Adrenal gland (tissue), 12 donors: ENCODE data around the gene TMEM245. TPM values are rescaled to one million over a fixed set of nuclear protein-coding genes. Genes with fewer than 3 reads are reported as not detected.

Source experiments
- DNase-seq, 7 donors: peaks; one replicate each; pipeline ENCODE4 v3.0.0-alpha.2; 2019 to 2020
- H3K27ac ChIP-seq, 5 donors: fragments of 200-600 bp; sonication (generic) in 4 of 5; 1 replicate in 3 of 5; 2 replicates in 2 of 5; pipeline versions ENCODE4 v1.5.1 to v1.8.0; 2016 to 2020; ENCODE audit warnings: mild to moderate bottlenecking in 1 of 5
- H3K27me3 ChIP-seq: fragments of 200-600 bp; 2 replicates; pipeline ENCODE4 v1.8.0; 2021
- H3K36me3 ChIP-seq, 2 donors: fragments of 200-600 bp; replicated peaks in 1 of 2; 1 replicate in 1 of 2; 2 replicates in 1 of 2; pipeline versions ENCODE4 v1.5.1 to v1.8.0; 2018 to 2022
- H3K4me1 ChIP-seq, 2 donors: fragments of 200-600 bp; replicated peaks in 1 of 2; 1 replicate in 1 of 2; 2 replicates in 1 of 2; pipeline versions ENCODE4 v1.5.1 to v1.8.0; 2018 to 2021
- H3K4me3 ChIP-seq, 4 donors: fragments of 200-600 bp; sonication (generic) in 3 of 4; one replicate each; pipeline ENCODE4 v1.5.1; 2016 to 2018
- H3K9me3 ChIP-seq, 3 donors: fragments of 200-600 bp; sonication (generic) in 1 of 3; replicated peaks in 1 of 3; 1 replicate in 2 of 3; 2 replicates in 1 of 3; pipeline versions ENCODE4 v1.5.1 to v1.8.0; 2016 to 2021
- CTCF ChIP-seq, 6 experiments: fragments of 450-650 bp in 4 of 6; fragments of 200-600 bp in 2 of 6; sonication (generic) in 1 of 6; IDR thresholded peaks; 1 replicate in 5 of 6; 2 replicates in 1 of 6; pipeline versions ENCODE4 v1.5.1 to v1.8.0; 2016 to 2021; ENCODE audit warnings: antibody characterized with exemption in 6 of 6, mild to moderate bottlenecking in 2 of 6, moderate library complexity in 1 of 6
- POLR2A ChIP-seq, 2 donors: fragments of 450-650 bp; IDR thresholded peaks; one replicate each; pipeline ENCODE4 v1.6.1; 2017; ENCODE audit warnings: antibody characterized with exemption in 2 of 2, mild to moderate bottlenecking in 2 of 2, moderate library complexity in 1 of 2
- WGBS, 4 donors: extraction: QIAGEN DNeasy Blood & Tissue Kit in 2 of 4; methylation state at CpG; one replicate each; pipeline versions ENCODE4 v1.1.5 to v1.1.7; 2013 to 2017; 5-methylcytosine and 5-hydroxymethylcytosine counted together
- intact Hi-C, 2 donors: fragments of 100-400 bp; cut with DNase I; formaldehyde crosslinking; loops; one replicate each; pipeline versions ENCODE4 v1.14.1 to v1.15.0; 2022 to 2023
- polyA plus RNA-seq, 3 donors: library from polyadenylated mRNA; stranded (reverse); fragments of 200-250 nt in 2 of 3; fragments of 350-450 nt in 1 of 3; fragmentation: Illumina TruSeq in 1 of 3; extraction: RNeasy Lipid Tissue Mini Kit (QIAGEN cat#74804) in 1 of 3; gene quantifications; one replicate each; pipeline ENCODE4 v1.2.3, GENCODE V29; 2013 to 2014
- total RNA-seq, 9 donors: library from RNA; depleted of rRNA in 4 of 9; stranded (reverse); fragments of >200 nt in 4 of 9; fragments of 120-200 nt in 1 of 9; fragmentation: NEBNext Ultra II Directional in 1 of 9; extraction: Animal tissue kit (Norgen Biotek cat#: 25700) in 1 of 9; gene quantifications; one replicate each; pipeline versions ENCODE4 v1.1.0 to v1.2.4, GENCODE V29; 2013 to 2023
- donor health status: healthy with polysubstance abuse.
- donor health status: Bipolar disorder and iron deficiency.
- donor health status: DM: yes; HTN: yes; CAD: no.
- donor health status: DM: no; HTN: no; CAD: no.
- donor health status: DM: no; HTN: no; CAD: no.
- donor health status: DM: yes; HTN: yes; CAD: no.

Gene TMEM245
- total and polyA plus RNA-seq, 12 donors: 23.6 to 363 (median 143) TPM

DNA sequence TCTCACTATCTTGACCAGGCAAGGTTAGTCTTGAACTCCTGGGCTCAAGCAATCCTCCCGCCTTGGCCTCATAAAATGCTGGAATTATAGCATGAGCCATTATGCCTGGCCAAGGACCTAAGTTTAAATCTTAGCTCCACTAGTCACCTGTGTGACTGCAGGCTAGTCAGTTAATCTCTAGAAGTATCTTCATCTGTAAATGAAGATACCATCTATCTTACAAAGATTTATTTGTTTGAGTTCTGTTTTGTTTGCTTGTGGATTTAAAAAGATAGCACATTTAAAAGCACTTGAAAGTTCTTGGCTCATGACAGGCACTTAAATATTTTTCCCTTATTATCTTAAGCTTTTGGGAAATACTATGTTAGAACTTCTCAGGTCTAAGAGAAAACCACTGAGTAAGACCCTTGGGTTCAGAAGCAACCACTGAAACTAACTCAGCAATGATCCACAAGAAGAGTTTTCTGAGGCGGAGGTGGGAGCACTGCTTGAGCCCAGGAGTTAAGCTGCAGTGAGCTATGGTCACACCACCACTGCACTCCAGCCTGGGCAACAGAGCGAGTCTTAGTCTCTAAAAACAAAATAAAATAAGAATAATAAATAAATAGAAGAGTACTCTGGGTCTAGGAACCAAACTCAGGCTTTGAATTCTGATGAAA is 19.1 kb downstream of the TMEM245 start:
- 79 to 94% (median 92%) methylated on average over 3 of the region's 3 CpGs for WGBS, 4 donors
- no peak overlapping the region for H3K4me3 ChIP-seq
- H3K27ac ChIP-seq: peak overlapping the region in 1 of 5 donors; percentile 83
- intact Hi-C loops: no loop called here
- DNase-seq: no peak
- peaks cover 0 to 5% (median 0%) of the 10 kb centered on the region in 3 donors for H3K9me3 ChIP-seq
- H3K27me3 ChIP-seq: no peaks in the 10 kb centered on the region
- peaks cover 55 to 78% of the 10 kb centered on the region in 2 donors for H3K4me1 ChIP-seq
- TF ChIP-seq POLR2A (IDR thresholded peaks at IDR 0.05) (no peak), CTCF (IDR thresholded peaks at IDR 0.05) (no peak)
- peaks cover 0 to 6% of the 10 kb centered on the region in 2 donors for H3K36me3 ChIP-seq

DNA sequence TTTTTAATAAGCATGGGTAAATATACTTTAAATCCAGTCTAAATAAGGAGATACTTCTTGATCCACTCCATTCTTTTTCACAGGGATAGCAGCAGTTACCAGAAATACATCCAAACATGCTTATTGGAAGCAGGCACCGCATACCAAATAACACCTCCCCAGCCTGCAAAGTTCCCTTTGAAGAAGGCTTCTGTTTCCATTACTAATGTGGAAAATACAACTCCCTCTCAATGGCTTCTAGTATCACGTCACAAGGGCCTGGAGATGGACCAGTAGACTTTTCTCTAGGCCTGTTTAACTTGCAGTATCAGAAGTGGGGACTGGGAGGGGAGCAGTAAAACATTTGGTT is 20.8 kb downstream of the TMEM245 start:
- Histone ChIP-seq H3K9me3 (peaks cover 0 to 5% (median 0%) of the 10 kb centered on the region in 3 donors), H3K27me3 (no peaks in the 10 kb centered on the region), H3K4me1 (peaks cover 62 to 87% of the 10 kb centered on the region in 2 donors), H3K36me3 (no peaks in the 10 kb centered on the region), H3K4me3 (peak overlapping the region in 1 of 4 donors; percentile 13), H3K27ac (peak overlapping the region; percentile 0 to 83 (median 65))
- no peak for TF ChIP-seq POLR2A (IDR thresholded peaks at IDR 0.05)
- TF ChIP-seq CTCF (IDR thresholded peaks at IDR 0.05): no peak
- WGBS, 4 donors: 45 to 53% (median 51%) methylated on average over 2 of the region's 2 CpGs
- peak in 1 of 7 donors; percentile 32 for DNase-seq
- intact Hi-C loops: no loop called here

DNA sequence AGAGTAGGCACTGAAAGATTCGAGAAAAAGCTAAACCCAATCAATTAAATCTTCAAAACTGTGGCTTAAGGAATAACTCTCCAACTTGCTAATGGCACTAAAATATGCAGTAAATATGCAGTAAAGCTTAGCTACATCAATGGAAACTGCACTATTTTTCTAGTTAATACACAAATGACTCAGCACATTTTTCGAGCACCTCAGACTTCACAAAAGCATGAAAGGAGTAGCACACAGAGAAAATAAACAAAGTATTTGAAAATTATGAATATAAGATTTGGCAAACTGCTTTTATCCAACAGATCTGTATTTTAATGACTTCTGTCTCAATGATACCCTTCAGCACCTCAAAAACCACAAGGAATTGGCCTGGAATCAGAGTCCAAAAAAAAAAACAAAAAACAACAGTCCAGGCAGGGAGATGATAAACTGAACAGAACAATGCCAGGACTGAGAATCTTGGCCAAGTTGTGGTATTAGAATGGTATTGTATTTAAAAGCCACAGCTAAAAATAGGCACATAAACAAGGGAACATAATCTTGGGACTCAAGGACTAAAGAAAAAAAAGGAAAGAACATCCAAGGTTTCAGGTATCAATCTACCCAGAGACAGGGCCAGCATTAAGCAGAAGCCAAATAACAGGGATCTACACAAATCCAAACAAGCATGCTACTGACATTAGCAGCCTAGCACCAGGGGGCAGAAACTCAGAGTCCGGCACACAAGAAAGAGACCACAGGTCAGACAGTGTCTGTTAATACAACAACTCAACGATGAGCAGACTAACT is 21.4 kb downstream of the TMEM245 start:
- Histone ChIP-seq H3K27ac (peak overlapping the region; percentile 0 to 83 (median 65)), H3K4me3 (no peak overlapping the region)
- TF ChIP-seq CTCF (IDR thresholded peaks at IDR 0.05) (peak in 5 of 6 experiments; percentile 17 to 55 (median 33)), POLR2A (IDR thresholded peaks at IDR 0.05) (peak in 1 of 2 donors; percentile 48)

DNA sequence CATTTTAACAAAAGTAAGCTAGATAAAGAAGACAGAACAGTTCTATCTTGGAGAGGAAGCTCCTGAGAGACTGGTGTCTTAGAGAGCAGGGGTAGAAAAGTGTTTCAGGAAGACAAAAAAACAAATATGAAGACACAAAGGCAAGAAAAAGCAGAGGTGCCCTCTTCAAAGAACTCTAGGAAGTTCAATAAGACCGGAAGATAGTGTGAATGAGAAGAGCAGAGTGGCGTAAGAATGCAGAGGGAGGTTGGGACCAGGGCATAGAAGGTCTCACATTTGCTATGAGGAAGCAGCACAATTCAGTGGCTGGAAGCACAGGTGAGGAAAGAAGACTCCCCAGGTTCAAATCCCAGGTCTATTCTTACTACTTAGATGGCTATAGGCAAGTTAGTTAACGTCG is 22.6 kb downstream of the TMEM245 start:
- WGBS, 4 donors: 90 to 94% (median 92%) methylated on average over 4 of the region's 4 CpGs

More for the DNA sequence above, 21.4 kb downstream of the TMEM245 start:
- no peaks in the 10 kb centered on the region for H3K36me3 ChIP-seq
- DNase-seq: peak in 6 of 7 donors; percentile 47 to 84 (median 61)
- WGBS, 4 donors: 14 to 25% (median 20%) methylated on average over 4 of the region's 4 CpGs
- peaks cover 63 to 92% of the 10 kb centered on the region in 2 donors for H3K4me1 ChIP-seq
- intact Hi-C loops: no loop called here
- H3K27me3 ChIP-seq: no peaks in the 10 kb centered on the region
- H3K9me3 ChIP-seq: peaks cover 0 to 5% (median 0%) of the 10 kb centered on the region in 3 donors

More for the DNA sequence above, 22.6 kb downstream of the TMEM245 start:
- H3K36me3 ChIP-seq: peaks cover 0 to 12% of the 10 kb centered on the region in 2 donors
- H3K4me1 ChIP-seq: peaks cover 62 to 99% of the 10 kb centered on the region in 2 donors
- no peaks in the 10 kb centered on the region for H3K9me3 ChIP-seq
- TF ChIP-seq POLR2A (IDR thresholded peaks at IDR 0.05) (no peak), CTCF (IDR thresholded peaks at IDR 0.05) (no peak)
- no peak overlapping the region for H3K4me3 ChIP-seq
- no peaks in the 10 kb centered on the region for H3K27me3 ChIP-seq
- no peak for DNase-seq
- H3K27ac ChIP-seq: peak overlapping the region in 4 of 5 donors; percentile 59 to 83 (median 64)
- intact Hi-C loops: no loop called here
